ENCODE data around the gene SLC12A7.
"Not testable (repeated sequence)": the region's sequence is repeated elsewhere in the genome, so short reads cannot be mapped to it uniquely, and the experiment has no call there.

Gene SLC12A7

DNA sequence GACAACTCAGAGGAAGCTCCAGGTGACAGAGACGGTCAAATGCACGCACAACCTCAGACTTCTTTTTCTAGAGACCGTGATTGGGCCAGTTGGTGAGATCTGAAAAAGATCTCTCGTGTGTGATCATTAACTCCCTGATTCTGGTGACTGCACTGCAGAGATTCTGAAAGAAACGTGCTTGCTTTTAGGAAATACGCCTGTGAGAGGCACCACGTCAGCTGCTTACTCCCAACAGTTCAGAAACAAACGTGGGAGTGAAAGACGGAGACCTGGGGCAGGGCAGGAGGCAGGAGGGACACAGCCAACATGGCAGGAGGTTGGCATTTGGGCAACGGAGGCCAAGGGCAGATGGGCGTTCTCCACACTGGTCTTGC is 15.9 kb downstream of the SLC12A7 start:
- no peak for DNase-seq (ENCODE audit: low read depth)

DNA sequence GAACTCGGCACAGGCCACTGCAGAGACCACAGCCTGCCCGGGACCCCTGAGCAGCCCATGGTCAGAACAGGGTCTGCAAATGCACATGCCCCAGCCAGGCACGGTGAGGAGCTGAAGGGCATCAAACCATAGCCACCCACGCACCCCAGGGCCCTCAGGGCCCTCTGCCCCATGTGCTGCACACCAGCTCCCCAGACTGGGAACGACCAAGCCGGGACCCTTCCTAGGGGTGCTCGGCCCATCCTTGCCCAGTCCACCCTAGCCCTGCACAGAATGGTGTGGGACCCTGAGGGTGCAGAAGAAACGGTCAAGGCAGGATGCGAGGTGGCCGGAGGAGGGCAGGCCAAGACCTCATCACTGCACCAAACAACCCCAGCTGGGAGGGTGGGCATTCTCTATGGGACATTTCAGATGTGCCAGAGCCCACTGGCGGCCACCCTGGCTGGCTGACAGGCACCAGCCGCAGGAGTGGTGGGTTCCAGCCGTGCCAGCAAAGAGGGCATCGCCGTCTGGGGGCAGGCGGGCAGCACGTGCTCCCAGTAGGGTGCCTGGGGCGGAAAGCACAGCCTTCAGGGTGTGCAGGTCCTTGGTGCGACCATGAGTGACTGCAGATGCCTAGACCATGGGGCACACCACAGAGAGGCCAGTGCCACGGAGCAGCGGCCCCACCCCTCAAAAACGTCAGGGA is 16.4 kb downstream of the SLC12A7 start:
- DNase-seq (ENCODE audit: low read depth): no peak

DNA sequence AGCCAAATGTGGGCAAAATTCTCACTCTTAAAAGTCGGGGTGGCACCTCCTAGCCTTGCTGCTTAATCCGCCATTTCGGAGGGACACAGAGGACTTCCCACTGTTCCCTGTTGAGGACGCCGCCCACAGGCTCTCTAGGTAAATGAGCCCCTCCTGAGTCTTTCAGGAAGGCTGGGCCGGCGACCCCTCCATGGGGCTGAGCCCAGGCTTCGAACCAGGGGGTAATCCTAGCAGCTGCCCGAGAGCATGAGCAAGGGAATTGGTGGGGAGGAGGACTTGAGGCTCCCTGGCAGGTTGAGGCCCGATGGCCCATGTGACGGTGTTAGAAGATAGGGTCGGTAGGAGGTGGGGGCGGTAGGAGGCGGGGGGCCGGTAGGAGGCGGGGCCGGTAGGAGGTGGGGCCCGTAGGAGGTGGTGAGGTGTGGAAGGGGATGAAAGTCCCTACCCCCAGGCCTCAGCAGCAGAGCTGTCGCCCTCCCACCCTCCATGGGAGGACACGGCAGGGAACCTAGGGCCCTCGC is 17.1 kb downstream of the SLC12A7 start:
- DNase-seq (ENCODE audit: low read depth): no peak

DNA sequence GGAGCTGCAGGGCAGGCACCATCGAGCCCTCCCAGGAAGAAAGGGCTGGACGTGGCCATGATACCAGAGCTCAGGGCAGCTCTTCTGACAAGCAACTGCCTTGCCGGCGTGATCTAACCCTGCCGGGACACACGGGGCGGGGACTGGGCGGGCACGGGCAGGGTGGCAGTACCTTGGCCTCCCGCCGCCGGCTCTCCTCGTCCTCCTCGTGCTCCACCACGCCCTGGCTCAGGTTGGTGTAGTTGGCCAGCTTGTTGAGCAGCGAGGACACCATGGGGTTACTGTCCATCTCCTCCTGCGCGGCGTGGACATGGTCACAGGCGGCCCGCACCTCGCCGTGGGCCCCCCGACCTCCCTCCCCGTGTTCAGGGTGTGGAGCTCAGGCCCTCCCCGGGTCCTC is 18.5 kb downstream of the SLC12A7 start:
- DNase-seq (ENCODE audit: low read depth): no peak

DNA sequence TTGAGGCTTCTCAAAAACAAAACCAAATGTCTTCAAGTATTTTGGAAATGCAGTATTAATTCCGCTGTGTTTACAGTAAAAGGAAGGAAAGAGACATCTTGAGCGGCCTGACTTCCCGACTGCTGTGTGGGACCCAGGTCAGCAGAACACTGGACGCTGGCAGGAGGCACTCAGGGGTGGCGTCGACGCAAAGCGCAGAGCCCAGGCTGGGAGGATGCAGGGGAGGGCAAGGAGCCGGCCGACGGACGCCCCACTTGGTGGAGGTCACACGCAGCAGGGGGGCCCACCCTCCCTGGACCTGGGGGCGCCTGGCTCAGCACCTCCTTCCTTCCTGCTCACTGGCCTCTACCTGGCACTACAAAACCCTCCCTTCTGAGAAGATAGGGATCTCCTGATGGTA is 19.7 kb downstream of the SLC12A7 start:
- no peak for DNase-seq (ENCODE audit: low read depth)

DNA sequence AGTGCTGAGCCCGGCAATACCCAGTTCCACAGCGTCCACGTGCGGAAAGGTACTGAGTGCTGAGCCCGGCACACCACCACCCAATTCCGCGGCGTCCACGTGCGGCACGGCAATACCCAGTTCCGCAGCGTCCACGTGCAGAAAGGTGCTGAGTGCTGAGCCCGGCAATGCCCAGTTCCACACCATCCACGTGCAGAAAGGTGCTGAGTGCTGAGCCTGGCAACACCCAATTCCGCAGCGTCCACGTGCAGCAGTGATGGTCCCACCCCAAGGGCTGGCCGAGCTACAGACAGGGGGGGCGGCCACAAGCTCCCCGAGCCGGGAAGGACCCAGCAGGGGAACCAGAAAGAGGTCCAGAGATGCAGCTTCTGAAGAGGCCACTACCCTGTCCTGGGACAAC is 20.2 kb downstream of the SLC12A7 start:
- no peak for DNase-seq (ENCODE audit: low read depth)

DNA sequence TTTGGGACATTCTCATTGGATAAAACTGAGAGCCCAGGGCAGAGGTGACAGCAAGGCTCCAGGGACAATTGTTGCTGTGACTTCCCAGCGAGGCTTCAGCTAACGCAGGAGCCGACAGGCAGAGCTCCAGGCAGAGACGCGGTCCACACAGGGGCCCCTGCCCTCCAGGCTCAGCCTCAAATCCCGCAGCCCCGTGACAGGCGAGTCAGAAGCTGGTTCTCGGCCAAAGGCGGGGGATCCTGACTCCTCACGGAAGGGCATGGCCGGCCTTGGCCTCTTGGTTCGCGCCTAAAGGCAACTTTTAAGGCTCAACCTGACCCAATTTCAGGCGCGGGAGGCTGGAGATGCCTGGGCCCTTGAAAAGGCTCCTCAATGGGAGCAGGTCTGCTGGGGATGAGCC is 21.3 kb downstream of the SLC12A7 start:
- no peak for DNase-seq (ENCODE audit: low read depth)

DNA sequence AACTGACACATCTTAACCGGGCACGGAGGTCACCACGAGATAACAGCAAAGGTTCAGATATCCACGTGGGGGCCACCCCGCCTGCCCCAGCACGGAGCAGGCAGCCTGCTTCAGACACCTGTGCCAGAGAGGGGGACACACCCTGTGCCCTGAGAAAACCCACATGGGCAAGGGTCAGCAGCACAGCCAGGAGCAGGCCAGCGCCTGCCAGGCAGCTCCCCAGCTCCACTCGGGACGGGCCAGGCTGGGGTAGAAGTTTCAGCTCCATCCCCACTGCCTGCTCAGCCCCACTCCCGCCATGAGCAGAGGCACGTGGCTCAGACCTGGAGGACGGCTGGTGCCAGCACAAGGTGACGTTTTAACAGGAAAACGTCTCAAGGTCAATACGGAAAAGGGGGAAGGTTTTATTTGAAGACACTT is 22.2 kb downstream of the SLC12A7 start:
- DNase-seq (ENCODE audit: low read depth): no peak

DNA sequence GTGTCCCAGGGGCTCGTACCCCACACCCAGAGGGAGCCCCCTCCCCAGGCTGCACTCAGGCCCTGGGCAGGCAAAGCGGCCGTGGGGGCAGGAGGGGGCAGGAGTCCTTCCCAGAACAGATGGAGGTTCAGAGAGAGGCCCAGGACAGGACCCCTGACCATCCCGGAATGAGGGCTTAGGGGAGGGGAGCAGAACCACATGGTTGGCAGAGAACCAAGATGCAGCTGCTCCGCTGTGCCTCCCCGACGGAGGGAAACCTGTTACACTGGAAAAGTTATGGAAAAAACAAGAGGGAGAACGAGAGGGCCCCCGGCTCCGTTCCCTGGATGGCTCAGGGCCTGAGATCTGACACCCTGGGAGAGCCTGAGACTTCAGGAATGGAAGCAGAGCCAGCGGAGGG is 22.7 kb downstream of the SLC12A7 start:
- DNase-seq (ENCODE audit: low read depth): no peak

DNA sequence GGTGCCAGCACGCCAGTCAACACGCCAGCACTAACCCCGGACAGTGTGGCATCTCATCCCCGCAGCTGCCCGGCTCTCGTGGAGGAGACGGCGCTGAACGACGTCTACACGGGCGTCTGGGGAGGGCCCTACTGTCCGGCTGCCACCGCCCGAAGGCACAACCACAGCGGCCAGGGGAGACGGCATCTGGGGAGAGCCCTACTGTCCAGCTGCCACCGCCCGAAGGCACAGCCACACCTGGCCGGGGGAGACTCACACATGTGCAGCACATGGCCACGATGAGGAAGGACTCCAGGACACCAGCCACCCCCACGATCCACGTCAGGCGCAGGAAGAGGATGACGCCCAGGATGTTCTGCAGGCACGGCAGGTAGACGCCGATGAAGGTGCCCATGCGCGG is 23.1 kb downstream of the SLC12A7 start:
- DNase-seq (ENCODE audit: low read depth): no peak

DNA sequence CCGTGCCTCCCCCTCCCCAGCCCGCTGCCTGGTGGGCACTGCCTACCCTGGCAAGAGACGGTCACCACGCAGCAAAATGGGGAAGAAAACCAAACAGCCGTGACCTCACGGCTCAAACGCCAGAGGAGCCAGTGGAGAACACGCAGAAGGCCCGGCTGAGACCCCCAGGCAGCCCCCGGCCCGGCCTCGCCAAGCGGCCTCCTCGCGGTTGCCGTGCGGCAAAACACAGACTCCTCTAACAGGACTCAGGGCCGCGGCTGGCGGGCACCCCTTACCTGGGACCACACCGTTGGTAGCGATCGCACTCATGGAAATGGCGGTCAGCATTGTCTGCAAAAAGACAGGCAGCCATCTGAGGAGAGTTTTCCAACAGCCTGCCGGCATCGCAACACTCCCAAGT is 23.8 kb downstream of the SLC12A7 start:
- DNase-seq (ENCODE audit: low read depth): no peak

DNA sequence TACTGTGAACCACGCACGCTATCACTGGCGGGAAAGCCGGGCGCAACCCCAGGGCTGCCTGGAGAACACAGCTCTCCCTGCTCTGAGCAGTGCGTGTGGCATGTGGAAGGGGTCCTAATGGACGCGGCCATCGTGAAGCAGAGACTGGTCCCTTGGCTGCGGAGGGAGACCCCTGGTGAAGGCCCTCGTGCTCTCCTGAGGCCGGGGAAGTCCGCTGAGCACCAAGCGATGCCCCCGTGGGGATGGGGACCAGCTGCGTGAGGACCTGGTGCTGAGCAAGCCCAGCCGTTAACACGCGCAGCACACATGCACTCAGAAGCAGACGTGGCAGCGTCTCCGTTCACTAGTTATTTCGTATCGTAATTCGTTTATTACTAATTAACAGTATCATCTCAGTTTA is 24.4 kb downstream of the SLC12A7 start:
- no peak for DNase-seq (ENCODE audit: low read depth)

DNA sequence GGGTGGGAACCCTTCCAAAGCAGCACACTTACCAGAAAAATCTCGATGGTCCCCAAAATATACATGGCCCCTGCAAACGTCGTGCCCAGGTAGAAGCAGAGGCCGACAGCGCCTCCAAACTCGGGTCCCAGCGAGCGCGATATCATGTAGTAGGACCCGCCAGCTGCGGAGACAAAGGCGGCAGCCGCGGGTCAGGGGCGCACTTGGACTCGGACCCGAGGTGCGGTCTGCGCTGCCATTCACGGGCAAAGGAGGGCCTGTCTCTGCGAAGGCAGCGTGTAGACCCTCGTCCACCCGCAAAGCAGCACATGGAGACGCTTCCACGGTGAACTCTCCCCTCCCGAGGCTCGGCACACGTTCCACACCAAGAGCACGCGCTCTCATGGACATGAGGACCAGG is 25.0 kb downstream of the SLC12A7 start:
- DNase-seq (ENCODE audit: low read depth): no peak

DNA sequence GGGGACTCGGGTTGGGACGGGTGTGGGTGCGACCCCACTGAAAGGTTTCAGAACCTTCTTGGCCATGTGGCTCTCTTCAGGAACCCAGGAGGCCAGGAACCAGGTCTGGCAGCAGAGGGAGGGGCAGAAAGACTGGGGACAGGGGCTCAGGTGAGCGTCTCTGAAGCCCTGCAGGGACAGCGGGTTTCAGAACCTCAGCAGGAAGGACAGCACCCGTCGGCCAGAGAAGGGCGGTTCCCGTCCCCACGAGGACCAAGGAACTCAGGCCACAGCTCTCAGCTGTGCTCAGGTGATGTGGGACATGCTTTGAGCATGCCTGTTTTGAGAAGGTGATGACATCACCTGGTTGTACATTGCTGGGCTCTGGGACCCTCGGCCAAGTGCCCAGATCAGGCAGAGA is 25.7 kb downstream of the SLC12A7 start:
- no peak for DNase-seq (ENCODE audit: low read depth)

DNA sequence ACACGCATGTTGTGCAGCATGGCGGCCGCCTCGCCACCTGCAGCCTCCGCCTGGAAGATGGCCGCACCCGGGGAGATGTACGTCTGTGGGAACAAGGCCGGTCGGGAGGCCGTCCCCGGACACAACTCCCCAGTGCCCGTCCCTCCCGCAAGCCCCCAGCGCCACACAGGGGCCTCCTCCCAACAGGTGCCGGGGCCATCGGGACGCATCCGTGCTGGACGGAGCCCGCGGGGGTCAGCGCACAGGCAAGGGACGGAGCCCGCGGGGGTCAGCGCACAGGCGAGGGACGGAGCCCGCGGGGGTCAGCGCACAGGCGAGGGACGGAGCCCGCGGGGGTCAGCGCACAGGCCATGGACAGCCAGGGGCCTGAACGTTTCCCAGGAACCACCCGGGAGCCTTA is 26.5 kb downstream of the SLC12A7 start:
- no peak for DNase-seq (ENCODE audit: low read depth)

DNA sequence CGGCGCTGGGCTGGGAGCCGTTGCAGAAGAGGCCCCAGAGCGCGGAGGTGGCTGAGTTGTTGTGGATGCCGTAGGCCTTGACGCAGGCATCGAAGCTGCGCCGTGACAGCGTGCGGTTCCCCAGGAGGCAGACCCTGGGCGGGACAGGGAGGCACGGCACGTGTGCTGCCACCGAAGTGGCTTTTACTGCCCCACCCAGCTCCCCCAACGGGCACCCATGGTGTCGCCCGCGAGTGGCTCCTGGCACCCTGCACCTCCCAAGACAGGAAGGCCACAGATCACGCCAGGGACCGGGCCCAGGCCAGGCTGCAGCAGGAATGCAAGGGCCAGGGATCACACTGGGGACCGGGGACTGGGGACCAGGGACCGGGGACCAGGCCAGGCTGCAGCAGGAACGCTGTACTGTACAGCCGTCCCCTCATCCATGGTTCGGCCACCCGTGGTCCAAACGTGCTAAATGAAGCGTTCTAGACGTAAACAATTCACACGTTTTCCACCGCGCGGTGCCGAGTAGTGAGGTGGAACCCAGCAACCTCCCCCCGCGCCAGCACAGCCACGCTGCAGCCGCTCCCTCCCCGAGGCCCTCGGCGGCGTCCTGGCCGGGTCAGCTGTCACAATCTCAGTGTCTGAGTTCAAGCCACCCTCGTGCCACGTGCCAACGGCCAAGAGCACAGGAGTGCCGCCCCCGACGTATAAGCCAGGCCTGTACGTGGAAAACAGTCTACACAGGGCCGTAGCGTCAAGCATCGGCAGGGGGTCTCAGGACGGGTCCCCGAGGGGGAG is 27.8 kb downstream of the SLC12A7 start:
- DNase-seq (ENCODE audit: low read depth): no peak

DNA sequence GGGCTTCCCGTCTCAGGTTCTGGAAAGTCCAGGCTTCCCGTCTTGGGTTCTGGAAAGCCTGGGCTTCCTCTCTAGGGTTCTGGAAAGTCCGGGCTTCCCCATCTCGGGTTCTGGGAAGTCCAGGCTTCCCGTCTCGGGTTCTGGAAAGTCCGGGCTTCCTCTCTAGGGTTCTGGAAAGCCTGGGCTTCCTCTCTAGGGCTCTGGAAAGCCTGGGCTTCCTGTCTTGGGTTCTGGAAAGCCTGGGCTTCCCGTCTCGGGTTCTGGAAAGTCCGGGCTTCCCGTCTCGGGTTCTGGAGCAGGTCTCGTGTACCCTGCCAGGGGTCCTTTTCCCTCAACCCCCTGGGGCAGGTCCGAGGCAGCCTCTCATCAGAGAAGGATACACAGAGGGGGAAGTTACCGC is 28.8 kb downstream of the SLC12A7 start:
- not testable (repeated sequence) for DNase-seq (ENCODE audit: low read depth)

DNA sequence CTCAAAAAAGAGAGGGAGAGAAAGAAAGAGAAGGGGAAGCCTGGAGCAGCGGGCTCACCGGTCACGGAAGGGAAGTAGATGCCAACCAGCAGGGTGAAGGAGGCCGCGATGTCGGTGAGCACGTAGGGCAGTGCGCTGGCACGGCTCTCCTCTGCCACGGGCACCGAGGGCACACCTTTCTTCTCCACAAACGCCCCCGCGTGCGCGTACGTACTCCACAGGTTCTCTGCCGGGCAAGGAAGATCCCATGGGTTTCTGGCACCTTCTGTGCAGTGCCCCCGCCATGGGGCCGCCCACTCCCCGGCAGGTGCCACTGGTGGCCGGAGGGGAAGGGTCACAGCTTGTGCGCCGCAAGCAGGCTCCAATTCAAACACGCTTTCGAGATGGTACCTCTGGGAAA is 30.3 kb downstream of the SLC12A7 start:
- no peak for DNase-seq (ENCODE audit: low read depth)

DNA sequence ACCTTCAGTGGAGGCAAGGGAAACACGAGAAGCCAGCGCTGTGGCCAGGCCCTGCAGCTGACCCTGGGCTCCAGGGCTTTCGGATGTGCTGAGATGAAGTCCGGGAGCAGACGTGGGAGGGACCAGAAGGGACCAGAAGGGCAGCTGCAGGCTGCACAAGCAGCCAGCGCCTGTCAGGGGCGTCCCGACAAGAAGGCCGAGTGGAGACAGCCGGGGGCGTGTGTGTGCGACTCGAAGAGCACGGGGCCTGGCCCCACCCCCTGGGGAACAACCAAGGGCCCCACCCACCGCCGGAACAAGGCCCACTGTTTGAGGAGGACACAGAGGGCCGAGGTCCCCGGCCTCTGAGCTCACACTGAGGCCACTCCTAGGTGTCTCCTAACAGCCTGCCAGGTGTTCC is 31.4 kb downstream of the SLC12A7 start:
- no peak for DNase-seq (ENCODE audit: low read depth)

DNA sequence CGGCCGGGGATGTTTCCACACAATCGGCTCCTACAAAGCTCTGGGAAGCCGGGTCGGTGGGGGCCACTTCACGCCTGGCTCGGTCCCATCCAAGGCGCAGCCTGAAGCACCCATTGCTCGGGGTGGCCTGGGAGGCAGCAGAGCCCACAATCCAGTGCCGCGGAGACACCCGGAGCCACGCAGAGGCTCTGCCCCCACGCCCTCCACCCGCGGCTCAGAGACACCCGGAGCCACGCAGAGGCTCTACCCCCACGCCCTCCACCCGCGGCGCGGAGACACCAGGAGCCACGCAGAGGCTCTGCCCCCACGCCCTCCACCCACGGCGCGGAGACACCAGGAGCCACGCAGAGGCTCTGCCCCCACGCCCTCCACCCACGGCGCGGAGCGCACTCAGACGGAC is 31.9 kb downstream of the SLC12A7 start:
- DNase-seq (ENCODE audit: low read depth): no peak

DNA sequence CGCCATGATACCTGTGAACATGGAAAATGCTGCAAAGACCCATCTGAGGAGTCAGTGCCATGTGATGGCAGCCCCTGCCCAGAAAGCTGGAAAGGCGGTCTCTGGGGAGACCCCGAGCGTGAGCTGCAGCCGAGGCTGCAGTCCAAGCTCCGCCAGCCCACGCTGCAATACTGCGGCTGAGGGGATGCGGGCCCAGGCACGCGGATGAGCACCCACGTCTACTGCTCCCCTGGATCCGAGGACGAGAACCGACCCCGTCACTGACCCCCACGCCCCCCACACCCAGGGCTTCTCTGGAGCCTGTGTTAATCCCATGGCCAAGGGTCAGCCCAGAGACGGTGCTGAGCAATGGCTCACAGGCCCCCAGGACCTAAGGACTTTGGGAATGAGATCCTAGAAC is 32.4 kb downstream of the SLC12A7 start:
- DNase-seq (ENCODE audit: low read depth): no peak

DNA sequence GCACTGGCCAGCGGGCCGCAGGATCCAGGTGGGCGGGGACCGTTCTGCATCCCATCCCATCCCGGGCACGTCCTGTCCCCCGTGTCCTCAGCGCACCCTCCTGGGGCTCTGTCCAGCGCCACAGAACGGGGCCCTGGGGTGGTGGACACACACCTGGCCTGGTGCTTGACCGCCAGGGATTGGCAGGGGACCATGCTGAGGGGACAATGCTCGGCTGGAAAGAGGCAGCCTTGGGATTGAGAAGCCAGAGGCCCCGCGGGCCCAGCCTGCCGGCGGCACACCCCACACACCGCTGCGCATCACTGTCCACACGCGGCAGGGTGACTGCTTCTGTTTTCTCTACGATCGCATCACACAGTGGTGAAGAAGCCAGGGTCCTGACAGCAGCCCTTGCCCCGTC is 33.0 kb downstream of the SLC12A7 start:
- DNase-seq (ENCODE audit: low read depth): no peak

DNA sequence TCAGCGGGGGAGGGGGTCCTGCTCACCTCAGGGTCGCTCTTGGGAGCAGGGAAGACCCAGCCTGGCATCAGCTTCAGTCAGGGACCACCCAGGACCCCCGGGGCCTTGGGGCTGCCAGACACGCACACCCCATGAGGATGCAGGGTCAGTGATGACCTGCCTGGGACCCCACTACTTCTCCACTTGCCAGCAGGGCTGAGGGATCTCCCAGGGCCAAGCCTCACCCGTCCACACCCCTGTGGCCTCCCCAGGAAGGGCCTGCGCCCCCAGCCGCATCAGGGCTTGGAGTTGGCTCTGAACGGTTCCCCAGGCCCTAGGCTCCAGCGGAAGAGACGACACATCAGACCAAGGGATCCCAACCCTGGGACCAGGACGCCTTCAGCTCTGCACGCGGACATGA is 33.7 kb downstream of the SLC12A7 start:
- no peak for DNase-seq (ENCODE audit: low read depth)
